Stomach (tissue), 4 donors: ENCODE data around the gene MTO1.

ENCODE experiments used
- EP300 ChIP-seq: sonication (generic); formaldehyde crosslinking; IDR thresholded peaks from one replicate; pipeline ENCODE4 v1.6.1; 2017; ENCODE audit warnings: antibody characterized with exemption
- POLR2A ChIP-seq, 4 donors: fragments of 450-650 bp; IDR thresholded peaks; one replicate each; pipeline ENCODE4 v1.6.1; 2016; ENCODE audit warnings: antibody characterized with exemption in 4 of 4, control low read depth in 2 of 4, mild to moderate bottlenecking in 1 of 4, moderate library complexity in 1 of 4
- POLR2AphosphoS5 ChIP-seq, 3 donors: sonication (generic); formaldehyde crosslinking; IDR thresholded peaks; one replicate each; pipeline ENCODE4 v1.6.1; 2016; ENCODE audit warnings: antibody characterized with exemption in 3 of 3
- TF ChIP-seq, protein P1 (sequence below), 7 experiments: fragments of 450-650 bp in 4 of 7; fragments of 200-600 bp in 3 of 7; sonication (generic) in 3 of 7; IDR thresholded peaks; one replicate each; pipeline ENCODE4 v1.5.1; 2016 to 2019; ENCODE audit warnings: antibody characterized with exemption in 7 of 7, control low read depth in 2 of 7, mild to moderate bottlenecking in 1 of 7

GRCh38 chr6:73451223-73452106 is 10.1 kb upstream of the MTO1 start:
- TF ChIP-seq POLR2A (IDR thresholded peaks at IDR 0.05) (no peak), EP300 (no peak), POLR2AphosphoS5 (IDR thresholded peaks at IDR 0.05) (no peak)
- TF ChIP-seq, protein P1, sequence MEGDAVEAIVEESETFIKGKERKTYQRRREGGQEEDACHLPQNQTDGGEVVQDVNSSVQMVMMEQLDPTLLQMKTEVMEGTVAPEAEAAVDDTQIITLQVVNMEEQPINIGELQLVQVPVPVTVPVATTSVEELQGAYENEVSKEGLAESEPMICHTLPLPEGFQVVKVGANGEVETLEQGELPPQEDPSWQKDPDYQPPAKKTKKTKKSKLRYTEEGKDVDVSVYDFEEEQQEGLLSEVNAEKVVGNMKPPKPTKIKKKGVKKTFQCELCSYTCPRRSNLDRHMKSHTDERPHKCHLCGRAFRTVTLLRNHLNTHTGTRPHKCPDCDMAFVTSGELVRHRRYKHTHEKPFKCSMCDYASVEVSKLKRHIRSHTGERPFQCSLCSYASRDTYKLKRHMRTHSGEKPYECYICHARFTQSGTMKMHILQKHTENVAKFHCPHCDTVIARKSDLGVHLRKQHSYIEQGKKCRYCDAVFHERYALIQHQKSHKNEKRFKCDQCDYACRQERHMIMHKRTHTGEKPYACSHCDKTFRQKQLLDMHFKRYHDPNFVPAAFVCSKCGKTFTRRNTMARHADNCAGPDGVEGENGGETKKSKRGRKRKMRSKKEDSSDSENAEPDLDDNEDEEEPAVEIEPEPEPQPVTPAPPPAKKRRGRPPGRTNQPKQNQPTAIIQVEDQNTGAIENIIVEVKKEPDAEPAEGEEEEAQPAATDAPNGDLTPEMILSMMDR (IDR thresholded peaks at IDR 0.05) = no peak
